ENCODE results near the gene MAPK10.
"Not testable (repeated sequence)": the region's sequence is repeated elsewhere in the genome, so short reads cannot be mapped to it uniquely, and the experiment has no call there.

MAPK10 gene

GRCh38 chr4:86117705-86118302 lies 242.0 kb downstream of the MAPK10 start:
- in situ Hi-C loops (cut with MboI; ENCODE audit: low sequenced_read_pairs): no loop called here

- in situ Hi-C loops (cut with MboI; ENCODE audit: low sequenced_read_pairs): no loop called here
These were observed 245.3 kb downstream of the MAPK10 start for GRCh38 chr4:86114563-86114962.

DNA sequence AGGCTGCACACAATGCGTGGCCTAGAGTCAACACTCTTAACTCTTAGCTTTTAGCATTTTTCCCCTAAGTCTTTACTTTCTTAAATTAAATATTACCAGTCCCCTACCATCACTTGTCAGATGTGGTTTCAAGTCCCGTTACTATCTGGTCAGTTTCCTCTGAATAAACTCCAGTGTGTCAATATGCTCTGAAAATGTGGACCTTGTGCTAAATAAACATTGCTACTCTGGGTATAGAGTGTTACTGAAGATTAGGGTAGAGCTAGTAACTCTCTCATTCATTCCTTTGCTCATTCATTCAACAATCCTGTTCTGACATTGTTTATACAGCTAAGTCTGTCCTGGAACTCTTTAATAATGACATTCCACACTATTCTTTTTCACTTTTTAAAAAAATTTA lies 251.0 kb downstream of the MAPK10 start:
- in situ Hi-C loops (cut with MboI; ENCODE audit: low sequenced_read_pairs): no loop called here

DNA sequence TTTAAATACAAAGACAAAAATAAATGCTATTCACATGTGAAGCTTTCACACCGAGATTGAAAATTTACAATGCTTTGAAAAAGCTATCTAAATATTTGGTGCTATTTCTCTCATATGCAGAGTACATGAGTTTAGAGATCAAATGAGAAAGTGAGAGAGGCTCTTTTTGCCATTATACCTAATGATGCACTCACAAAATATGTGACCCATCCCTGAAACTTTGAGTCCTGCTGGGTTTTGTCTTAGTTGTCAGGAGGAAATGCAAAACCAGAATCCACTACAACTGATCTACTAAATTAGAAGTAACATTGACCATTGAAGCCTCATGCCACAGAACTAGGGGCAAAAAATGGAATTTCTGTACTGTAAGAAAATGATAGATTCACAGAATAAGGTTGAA lies 251.7 kb downstream of the MAPK10 start:
- in situ Hi-C loops (cut with MboI; ENCODE audit: low sequenced_read_pairs): no loop called here

DNA sequence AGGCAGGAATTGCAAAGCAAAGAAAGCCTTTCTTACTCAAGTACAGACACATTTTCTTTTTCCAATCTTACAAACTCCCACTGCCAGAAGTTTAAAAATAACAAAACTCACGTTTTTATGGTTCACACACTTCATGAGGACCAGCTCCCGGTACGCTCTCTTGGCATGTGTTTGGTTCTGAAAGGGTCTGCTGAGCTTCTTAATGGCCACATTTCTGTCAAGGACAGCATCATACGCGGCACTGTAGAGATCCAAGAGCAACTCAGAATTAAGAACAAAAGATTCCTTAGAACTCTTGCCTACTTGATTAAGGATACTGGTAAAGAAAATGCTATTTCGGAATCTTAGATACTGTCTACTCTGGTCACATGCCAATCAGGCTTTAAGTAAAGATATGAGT lies 252.7 kb downstream of the MAPK10 start:
- in situ Hi-C loops (cut with MboI; ENCODE audit: low sequenced_read_pairs): no loop called here

DNA sequence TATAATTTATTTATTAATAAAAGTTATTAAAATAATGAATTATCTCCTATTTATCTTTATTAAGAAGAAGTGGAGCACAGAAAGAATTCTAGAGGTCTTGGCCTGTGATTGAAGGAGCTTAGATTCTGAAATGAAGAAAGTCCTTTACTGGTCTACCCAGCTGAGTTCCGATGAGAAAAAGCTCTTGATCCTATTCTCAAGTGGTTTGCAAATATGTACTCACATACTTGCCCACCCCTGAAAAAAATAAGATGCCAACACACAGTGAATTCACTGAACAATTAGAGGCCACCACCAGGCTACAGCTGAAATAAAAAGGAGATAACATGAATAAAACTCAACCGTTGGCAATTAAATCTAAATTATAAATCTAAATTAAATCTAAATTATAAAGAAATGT lies 253.4 kb downstream of the MAPK10 start:
- in situ Hi-C loops (cut with MboI; ENCODE audit: low sequenced_read_pairs): no loop called here

GRCh38 chr4:86101841-86102240 lies 258.0 kb downstream of the MAPK10 start:
- in situ Hi-C loops (cut with MboI; ENCODE audit: low sequenced_read_pairs): no loop called here

GRCh38 chr4:86101410-86101809 lies 258.4 kb downstream of the MAPK10 start:
- in situ Hi-C loops (cut with MboI; ENCODE audit: low sequenced_read_pairs): no loop called here

DNA sequence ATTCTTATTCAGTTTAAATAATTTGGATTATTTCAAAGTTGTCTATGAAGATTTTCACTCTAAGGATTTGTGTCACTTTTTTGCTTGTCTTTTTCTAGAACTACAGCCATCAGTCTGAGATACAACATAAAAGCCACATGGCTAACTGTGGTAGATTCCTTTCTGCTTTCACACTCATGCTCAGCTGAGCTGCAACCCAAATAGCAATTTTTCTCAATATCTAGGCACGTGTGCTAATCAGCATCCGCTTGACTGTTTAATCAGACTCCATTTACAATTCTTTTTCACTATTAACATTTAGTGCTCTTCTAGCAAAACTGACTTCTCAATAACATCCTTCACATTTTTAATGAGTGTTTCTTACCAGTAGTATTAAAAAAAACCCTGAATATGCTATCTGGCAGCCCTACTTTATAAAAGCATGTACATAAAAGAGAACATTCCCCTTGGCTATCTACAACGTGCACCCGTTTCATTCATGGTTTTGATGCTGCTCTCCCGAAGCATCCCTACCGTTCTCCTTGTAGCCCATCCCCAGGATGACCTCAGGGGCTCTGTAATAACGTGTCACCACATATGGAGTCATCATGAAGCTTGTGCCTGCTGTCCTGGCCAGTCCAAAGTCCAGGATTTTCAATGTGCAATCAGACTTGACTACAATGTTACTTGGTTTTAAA lies 259.2 kb downstream of the MAPK10 start:
- in situ Hi-C loops (cut with MboI; ENCODE audit: low sequenced_read_pairs): no loop called here

DNA sequence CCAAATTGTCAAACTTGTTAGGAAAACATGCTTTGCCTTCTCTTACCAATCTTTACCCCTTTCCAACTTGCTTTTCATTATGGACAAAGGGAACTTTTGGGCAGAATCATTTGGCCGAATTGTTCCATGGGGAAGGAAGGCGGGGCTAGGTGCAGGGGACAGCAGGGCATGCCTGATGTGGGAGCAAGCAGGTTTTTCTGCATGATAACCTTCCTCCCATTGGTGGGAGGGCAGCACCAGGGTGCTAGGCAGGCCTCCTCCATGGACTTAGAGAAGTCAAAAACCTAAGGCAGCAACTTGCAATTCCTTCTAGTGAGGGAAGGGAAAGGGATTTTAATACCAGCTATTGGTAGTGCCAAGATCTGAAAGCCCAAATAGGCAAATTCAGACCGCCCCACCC lies 260.5 kb downstream of the MAPK10 start:
- in situ Hi-C loops (cut with MboI; ENCODE audit: low sequenced_read_pairs): no loop called here

DNA sequence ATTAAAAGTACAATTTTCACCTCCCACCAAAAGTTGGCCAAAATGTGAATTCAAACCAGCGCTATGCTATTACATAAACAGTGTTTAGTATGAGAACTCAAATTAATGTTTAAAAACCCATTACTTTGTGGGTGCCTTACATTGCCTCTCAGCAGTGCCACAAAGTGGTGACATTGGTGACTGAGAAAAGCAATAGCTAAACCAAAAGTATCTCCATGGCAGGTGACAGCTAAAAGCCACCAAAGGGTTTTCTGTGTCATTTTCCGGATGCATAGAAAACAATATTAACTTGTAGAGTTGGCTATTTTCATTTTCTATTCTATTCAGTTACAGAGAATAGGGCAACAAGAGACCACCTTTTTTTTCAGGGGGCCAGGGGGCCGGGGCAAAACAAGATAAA lies 261.2 kb downstream of the MAPK10 start:
- in situ Hi-C loops (cut with MboI; ENCODE audit: low sequenced_read_pairs): no loop called here

DNA sequence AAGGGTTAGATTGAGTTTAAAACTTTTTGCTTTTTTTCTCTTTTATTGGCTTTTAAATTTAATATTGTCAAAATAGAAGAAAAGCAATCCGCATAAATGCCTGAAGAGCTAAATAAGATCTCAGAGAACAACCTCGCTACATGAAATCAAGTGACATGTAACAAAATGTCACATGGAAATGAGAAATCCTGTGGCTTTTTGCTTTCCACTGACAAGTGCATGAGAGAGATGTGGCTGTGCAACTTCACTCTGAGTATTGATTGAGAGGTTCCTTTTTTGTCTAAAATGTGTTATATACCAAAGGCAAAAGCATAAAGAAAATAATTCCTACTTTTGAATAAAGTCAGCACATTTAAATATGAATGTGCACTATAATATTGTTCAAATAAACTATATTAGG lies 263.5 kb downstream of the MAPK10 start:
- in situ Hi-C loops (cut with MboI; ENCODE audit: low sequenced_read_pairs): no loop called here

- in situ Hi-C loops (cut with MboI; ENCODE audit: low sequenced_read_pairs): no loop called here
These were observed 267.2 kb downstream of the MAPK10 start for GRCh38 chr4:86092684-86093083.

GRCh38 chr4:86091201-86091600 lies 268.7 kb downstream of the MAPK10 start:
- in situ Hi-C loops (cut with MboI; ENCODE audit: low sequenced_read_pairs): no loop called here

DNA sequence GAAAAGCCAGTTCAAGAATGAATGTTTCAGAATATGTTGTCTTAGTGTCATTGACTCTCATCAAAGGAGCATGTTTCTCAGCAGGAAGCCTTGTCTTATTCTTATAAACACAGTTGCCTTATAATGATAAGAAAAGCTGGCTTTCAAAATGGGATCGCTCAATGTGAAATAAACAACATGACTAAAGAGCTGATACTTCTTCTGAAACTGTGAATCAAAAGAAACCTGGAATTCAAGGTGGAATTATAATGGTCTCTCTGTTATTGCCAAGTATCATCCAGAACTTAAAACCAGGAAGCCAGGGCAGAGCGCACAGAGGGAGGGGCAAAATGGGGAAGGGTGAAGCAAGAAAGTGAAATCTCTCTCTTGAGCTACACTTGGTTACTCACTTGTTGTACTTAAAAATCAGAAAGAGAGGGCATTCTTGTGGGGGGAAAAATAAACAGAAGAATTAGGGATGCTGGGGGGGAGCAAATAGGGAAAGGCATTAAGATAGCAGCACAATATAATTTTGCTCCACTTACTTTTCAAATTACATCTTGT lies 270.0 kb downstream of the MAPK10 start:
- in situ Hi-C loops (cut with MboI; ENCODE audit: low sequenced_read_pairs): no loop called here

- in situ Hi-C loops (cut with MboI; ENCODE audit: low sequenced_read_pairs): no loop called here
These were observed 270.8 kb downstream of the MAPK10 start for GRCh38 chr4:86089053-86089452.

GRCh38 chr4:86075796-86076195 lies 284.1 kb downstream of the MAPK10 start:
- in situ Hi-C loops (cut with MboI; ENCODE audit: low sequenced_read_pairs): not testable (repeated sequence)

DNA sequence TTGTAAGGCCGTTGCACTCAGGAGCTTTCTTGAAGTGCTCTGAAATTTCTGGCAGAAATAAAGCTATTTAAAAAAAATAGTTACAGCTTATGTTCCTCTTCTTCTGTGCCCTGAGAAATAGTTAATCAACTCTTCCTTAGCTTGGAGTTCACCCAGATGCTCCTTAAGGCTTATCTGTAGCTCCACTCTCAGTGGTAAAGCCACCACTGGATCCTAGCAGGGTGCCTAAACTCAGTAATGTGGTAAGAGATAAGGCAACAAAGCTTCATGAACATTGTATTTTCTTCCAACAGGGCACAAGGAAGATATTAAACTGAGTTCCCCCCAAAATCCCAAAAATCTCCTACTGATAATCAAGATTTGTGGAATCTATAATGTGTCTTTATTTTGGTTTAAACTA lies 299.5 kb downstream of the MAPK10 start:
- in situ Hi-C loops (cut with MboI; ENCODE audit: low sequenced_read_pairs): no loop called here

DNA sequence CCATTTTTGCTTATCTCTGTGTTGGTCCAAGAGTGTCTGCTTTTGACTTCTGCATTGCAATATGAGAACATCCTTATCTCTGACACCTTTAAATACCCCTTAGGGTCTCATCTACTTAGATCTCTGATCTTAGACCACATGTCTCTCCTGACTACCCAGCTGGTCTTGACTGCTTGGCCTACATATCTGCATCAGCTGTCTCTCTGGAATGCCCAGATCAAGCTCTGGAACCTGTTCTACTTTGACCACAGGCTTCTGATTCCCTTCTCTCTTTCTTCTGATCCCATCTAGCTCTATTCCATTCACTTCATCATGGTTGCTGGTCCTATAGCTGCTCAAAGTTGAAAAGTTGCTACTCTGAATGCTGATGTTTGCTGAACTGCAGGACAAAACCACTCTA lies 301.2 kb downstream of the MAPK10 start:
- in situ Hi-C loops (cut with MboI; ENCODE audit: low sequenced_read_pairs): no loop called here

- in situ Hi-C loops (cut with MboI; ENCODE audit: low sequenced_read_pairs): no loop called here
These were observed 304.0 kb downstream of the MAPK10 start for GRCh38 chr4:86055898-86056297.

GRCh38 chr4:86054286-86055032 lies 305.4 kb downstream of the MAPK10 start:
- in situ Hi-C loops (cut with MboI; ENCODE audit: low sequenced_read_pairs): no loop called here

- in situ Hi-C loops (cut with MboI; ENCODE audit: low sequenced_read_pairs): no loop called here
These were observed 309.4 kb downstream of the MAPK10 start for GRCh38 chr4:86050496-86050895.
